Measurements from ENCODE around the gene JARID2.

GRCh38 chr6:15442467-15442866, 196.6 kb downstream of the JARID2 start:
- TF ChIP-seq CTCF (IDR thresholded peaks at IDR 0.05; ENCODE audit: low read depth, low read length): no peak
- TF ChIP-seq POLR2A (IDR thresholded peaks at IDR 0.05; ENCODE audit: extremely low read depth, insufficient read length): no peak
- TF ChIP-seq MYC (IDR thresholded peaks at IDR 0.05; ENCODE audit: low read depth, low read length): no peak

All from NB4 (cell line).